ENCODE data around the gene SESN2.
"Not testable (repeated sequence)": the region's sequence is repeated elsewhere in the genome, so short reads cannot be mapped to it uniquely, and the experiment has no call there.

The SESN2 gene

DNA sequence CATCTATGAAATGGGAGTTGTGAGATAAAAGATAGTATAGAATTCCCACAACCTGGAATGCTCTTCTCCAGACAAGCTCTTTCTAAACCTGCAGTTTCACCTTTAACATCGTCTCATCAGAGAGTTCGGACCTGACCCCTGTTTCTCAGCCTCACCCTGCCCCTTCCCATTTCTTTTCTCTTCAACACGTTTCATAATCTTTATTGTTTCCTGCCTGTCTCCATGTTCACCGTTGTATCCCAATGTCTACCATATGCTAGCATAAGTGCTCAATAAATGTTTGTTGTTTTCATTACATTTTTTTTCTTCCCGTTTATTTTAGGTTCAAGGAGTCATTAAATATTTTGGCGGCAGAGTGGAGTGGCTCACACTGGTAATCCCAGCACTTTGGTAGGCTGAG is 32.4 kb downstream of the SESN2 start:
- no peak for DNase-seq

- no peak for DNase-seq
Observed at GRCh38 chr1:28295936-28296335, 36.6 kb downstream of the SESN2 start.

- DNase-seq, result no peak
Observed at GRCh38 chr1:28296401-28297261, 37.3 kb downstream of the SESN2 start.

DNA sequence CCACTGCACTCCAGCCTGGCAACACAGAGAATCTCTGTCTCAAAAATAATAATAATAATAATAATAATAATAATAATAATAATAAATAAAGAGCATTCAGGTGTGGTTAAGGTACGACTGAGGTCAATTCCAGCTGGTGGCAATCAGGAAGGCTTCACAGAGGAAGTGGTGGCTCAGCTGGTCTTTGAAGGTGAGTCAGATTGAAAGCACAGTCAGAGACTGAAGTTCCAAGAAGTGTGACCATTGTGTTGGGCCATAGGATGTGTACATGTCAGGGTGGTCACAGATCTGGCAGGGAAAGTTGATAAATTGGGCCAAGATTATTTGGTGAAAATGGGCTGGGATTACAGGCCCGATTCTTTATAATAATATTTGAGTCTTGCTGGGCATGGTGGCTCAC is 38.5 kb downstream of the SESN2 start:
- DNase-seq, result no peak

GRCh38 chr1:28298438-28298837 is 39.1 kb downstream of the SESN2 start:
- DNase-seq, result no peak

- DNase-seq, result no peak
Observed at GRCh38 chr1:28301368-28302174, 42.3 kb downstream of the SESN2 start.

DNA sequence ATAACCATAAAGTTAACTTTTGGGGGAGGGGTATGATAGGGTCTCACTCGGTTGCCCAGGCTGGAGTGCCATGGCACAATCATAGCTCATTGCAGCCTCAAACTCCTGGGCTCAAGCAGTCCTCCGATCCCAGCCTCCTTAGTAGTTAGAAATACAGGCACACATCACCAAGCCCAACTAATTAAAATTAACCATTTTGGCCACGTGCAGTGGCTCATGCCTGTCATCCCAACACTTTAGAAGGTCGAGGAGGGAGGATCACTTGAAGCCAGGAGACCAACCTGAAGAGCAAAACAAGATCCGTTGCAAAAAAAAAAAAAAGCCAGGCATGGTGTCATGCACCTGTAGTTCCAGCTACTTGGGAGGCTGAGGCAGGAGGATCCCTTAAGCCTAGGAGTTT is 42.9 kb downstream of the SESN2 start:
- no peak for DNase-seq

DNA sequence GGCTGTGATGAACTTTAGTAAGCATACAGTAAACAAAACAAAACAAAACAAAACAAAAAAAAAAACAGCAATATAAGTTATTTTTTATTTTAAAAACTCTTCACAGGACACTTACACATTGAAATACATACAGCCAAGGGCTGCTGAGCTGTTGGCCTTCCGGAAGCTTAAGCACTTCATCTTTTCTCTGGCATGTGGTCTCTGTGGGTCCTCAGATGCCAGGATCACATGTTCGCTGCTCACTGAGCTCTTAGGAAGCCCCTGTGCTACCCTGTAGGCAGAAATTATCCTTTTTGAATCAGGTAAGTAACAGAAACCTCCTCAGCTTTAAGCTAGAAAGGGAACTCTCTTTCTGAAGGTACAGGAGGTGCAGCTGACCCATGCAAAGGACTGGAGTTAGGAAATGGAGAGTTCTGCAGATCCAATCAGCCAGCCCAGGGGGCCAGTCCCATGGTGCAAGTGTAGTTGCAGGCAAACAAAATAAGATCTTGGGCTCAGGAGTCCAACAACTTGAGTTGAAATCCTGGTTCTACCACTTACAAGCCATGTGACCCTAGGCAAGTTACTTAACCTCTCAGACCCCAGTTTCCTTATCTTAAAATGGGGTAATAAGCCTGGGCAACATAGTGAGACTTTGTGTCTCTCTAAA is 47.1 kb downstream of the SESN2 start:
- no peak for DNase-seq

GRCh38 chr1:28308750-28309149 is 49.4 kb downstream of the SESN2 start:
- no peak for DNase-seq

DNA sequence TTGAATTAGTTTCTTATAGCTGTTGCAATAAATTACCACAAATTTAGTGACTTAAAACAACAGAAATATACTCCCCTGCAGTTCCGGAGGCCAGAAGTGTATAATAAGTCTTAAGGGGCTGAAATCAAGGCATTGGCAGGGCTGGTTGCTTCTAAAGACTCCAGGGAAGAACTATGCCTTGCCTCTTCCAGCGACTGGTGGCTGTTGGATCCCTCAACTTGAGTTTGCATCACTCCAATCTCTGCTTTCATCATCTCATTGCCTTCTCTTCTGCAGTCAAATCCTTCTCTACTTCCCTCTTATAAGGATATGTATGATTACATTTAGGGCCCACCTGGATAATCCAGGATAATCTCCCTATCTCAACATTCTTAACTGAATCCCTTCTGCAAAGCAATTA is 50.4 kb downstream of the SESN2 start:
- no peak for DNase-seq

DNA sequence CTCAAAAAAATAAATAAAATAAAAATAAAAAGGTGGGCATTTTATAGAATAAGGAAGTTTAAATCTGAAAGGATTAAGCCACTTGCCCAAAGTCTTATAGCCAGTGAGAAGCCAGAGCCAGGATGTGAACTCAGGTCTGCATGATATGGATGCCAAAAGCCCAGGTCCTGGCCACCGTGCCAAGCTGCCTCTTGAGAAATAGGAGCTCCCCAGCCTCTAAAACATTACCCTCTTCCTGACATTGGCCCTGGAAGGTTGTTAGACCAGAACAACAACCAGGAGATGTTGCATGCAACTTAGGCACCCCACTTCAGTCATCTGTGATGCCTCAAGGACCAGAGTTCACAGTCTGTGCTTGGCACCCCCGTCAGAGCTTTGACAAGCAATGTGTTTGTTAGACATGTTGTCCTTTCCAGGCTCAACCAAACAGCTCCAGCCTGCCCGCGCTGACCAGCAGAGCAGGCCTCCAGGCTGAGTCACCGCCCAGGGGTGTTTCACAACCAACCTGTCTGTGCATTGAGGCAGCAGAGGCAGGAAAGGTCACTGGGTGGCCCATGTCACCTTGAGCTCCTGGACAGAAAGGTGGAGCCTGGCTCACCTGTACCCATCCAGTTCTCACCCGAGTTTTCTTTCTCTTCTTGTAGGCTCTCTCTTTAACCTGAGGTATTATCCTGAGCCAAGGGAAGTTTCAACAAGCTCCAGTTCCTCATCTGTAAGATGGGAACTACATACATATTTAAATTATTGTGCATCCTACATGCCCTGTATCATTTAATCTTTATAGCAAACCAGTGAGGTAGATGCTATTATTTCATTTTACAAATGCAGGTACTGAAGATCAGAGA is 54.6 kb downstream of the SESN2 start:
- peak in 1 of 2 experiments; percentile 23 for DNase-seq

GRCh38 chr1:28314547-28314941 is 55.2 kb downstream of the SESN2 start:
- no peak for DNase-seq

- DNase-seq, result no peak
Observed at GRCh38 chr1:28317014-28317413, 57.7 kb downstream of the SESN2 start.

GRCh38 chr1:28322194-28322593 is 62.9 kb downstream of the SESN2 start:
- DNase-seq, result no peak

GRCh38 chr1:28323720-28324119 is 64.4 kb downstream of the SESN2 start:
- no peak for DNase-seq

GRCh38 chr1:28326515-28326914 is 67.2 kb downstream of the SESN2 start:
- no peak for DNase-seq

DNA sequence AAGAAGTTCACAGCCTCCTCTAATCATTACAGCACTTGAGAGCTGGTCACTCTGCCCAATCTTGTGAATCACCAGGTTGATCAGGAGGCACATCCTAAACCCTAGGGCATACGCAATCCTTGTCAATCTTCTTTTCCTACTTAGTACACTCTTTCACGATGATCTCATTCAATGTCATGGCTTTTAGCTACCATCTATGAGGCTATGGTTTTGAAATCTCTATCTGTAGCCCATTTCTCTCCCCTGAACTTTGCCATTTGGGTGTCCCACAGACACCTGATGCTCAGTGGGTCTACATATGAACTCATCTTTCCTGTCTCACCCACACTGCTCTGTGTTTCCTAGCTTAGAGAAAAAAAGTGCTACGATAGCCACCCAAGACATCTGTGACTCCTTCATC is 67.7 kb downstream of the SESN2 start:
- no peak for DNase-seq

DNA sequence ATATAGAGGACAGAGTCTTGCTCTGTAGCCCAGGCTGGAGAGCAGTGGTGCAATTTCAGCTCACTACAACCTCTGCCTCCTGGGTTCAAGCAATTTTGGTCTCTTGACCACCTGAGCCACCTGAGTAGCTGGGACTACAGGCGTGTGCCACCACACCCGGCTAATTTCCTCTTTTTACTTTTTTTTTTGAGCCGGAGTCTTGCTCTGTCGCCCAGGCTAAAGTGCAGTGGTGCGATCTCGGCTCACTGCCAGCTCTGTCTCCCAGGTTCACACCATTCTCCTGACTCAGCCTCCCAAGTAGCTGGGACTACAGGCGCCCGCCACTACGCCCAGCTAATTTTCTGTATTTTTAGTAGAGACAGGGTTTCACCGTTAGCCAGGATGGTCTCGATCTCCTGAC is 68.1 kb downstream of the SESN2 start:
- not testable (repeated sequence) for DNase-seq

DNA sequence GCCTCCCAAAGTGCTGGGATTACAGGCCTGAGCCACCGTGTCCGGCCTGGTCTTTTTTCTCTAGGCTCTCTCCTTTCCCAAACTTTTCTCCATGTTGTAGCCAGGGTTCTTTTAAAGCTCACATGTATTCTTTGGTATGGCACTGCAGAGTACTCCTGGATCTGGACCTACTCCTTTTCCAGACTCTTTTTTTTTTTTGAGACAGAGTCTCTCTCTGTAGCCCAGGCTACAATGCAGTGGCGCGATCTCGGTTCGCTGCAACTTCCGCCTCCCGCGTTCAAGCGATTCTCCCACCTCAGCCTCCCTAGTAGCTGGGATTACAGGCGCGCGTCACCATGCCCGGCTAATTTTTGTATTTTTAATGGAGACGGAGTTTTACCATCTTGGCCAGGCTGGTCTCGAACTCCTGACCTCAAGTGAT is 68.9 kb downstream of the SESN2 start:
- no peak for DNase-seq

GRCh38 chr1:28329395-28330153 is 70.3 kb downstream of the SESN2 start:
- DNase-seq, result no peak
